Fibroblast of the aortic adventitia (primary cell): ENCODE measurements around the gene KRTDAP. TPM values are rescaled to one million over a fixed set of nuclear protein-coding genes. Genes with fewer than 3 reads are reported as not detected.

Experiments used
- DNase-seq: peaks from one replicate; pipeline ENCODE4 v3.0.0-alpha.2; 2010; ENCODE audit warnings: low read depth
- H3K4me3 ChIP-seq: 2 replicates; pipeline ENCODE4 v1.5.1; 2011; ENCODE audit warnings: low read depth, mild to moderate bottlenecking, control low read depth, low read length, moderate library complexity
- CTCF ChIP-seq: IDR thresholded peaks from 2 replicates; pipeline ENCODE4 v1.5.1; 2011; ENCODE audit warnings: mild to moderate bottlenecking, low read length, control low read depth, inconsistent platforms; ENCODE audit not compliant: insufficient read depth
- total RNA-seq: library from RNA; depleted of rRNA; stranded (reverse); fragments of >200 nt; gene quantifications from 2 replicates; pipeline ENCODE4 v1.2.3, GENCODE V29; 2012; ENCODE audit warnings: low replicate concordance

KRTDAP gene
- total RNA-seq, 1 donor = not detected

DNA sequence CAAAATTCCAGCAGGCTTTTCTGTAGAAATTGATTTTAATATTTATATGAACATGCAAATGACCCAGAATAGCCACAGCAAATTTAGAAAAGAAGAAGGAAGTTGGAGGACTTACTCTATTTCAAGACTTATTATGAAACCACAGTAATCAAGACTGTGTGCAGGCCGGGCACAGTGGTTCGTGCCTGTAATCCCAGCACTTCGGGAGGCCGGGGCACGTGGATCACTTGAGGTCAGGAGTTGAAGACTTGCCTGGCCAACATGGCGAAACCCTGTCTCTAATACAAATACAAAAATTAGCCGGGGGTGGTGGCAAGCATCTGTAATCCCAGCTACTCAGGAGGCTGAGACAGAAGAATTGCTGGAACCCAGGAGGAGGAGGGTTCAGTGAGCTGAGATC lies 48.2 kb downstream of the KRTDAP start:
- H3K4me3 ChIP-seq = no peak overlapping the region
- DNase-seq = no peak
- TF ChIP-seq CTCF = no peak

- H3K4me3 ChIP-seq = no peak overlapping the region
- DNase-seq = no peak
- TF ChIP-seq CTCF = no peak
Measured at GRCh38 chr19:35439921-35440320, 50.3 kb downstream of the KRTDAP start.

DNA sequence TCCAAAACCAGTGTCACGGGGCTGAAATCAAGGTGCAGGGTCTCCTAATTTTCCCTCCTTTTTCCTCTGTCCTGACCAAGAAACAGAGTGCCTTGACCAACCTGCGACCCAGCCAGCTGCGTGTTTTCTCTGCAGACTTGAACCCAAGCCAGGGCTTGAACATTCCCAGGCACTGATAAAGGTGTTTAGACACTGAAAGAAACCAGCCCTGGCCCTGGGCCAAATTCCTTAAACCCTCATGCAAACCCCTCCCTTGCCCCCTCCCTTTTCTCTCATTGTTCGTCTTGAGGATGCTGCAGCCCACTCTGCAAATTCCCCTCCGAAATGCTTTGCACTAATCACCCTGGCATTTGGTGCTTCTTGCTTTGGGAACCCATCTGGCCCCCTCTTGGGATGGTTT lies 51.7 kb downstream of the KRTDAP start:
- DNase-seq = peak; percentile 36
- TF ChIP-seq CTCF = no peak

GRCh38 chr19:35438096-35438495 lies 52.2 kb downstream of the KRTDAP start:
- H3K4me3 ChIP-seq = no peak overlapping the region
- DNase-seq = no peak
- TF ChIP-seq CTCF = no peak

More for the DNA sequence above, 51.7 kb downstream of the KRTDAP start:
- no peak overlapping the region for H3K4me3 ChIP-seq

DNA sequence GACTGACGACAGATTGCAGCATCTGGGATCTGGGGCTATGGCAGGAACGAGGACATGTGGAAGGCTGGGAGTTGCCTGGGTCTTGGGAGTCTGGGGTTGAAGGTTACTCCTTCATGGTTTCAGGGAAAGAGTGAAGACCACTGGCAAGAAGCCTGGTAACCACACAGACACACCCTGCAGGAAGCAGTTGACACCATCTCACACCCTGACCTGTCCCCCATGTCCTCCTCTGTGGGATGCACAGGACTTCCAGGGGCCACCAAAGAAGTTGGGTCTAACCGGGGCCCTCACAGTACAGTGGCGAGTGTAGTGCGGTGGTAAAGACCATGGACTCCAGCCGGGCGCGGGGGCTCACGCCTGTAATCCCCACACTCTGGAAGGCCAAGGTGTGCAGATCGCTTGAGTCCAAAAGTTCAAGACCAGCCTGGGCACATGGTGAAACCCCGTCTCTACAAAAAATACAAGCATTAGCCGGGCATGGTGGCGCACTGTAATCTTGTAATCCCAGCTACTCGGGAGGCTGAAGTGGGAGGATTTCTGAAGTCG lies 52.8 kb downstream of the KRTDAP start:
- no peak for TF ChIP-seq CTCF
- DNase-seq = no peak
- no peak overlapping the region for H3K4me3 ChIP-seq

Other genes with a start within 250 kb of the KRTDAP start
- gene LSR, start 241.5 kb downstream of the KRTDAP start, total RNA-seq = 0.54 TPM in 1 of 2 replicates, not detected in the other
- 51.6 and 72.9 TPM in 2 replicates for gene USF2, start 221.5 kb downstream of the KRTDAP start, total RNA-seq
- not detected in 2 replicates for gene HAMP, start 207.9 kb downstream of the KRTDAP start, total RNA-seq
- gene MAG, start 198.3 kb downstream of the KRTDAP start, total RNA-seq = not detected in 2 replicates
- not detected in 2 replicates for gene CD22, start 161.3 kb downstream of the KRTDAP start, total RNA-seq
- gene FFAR1, start 142.6 kb downstream of the KRTDAP start, total RNA-seq = not detected in 2 replicates
- gene FFAR3, start 132.0 kb downstream of the KRTDAP start, total RNA-seq = not detected in 2 replicates
- not detected in 2 replicates for gene GPR42, start 119.4 kb downstream of the KRTDAP start, total RNA-seq
- gene FFAR2, start 42.2 kb downstream of the KRTDAP start, total RNA-seq = not detected in 2 replicates
- gene DMKN, start 23.2 kb upstream of the KRTDAP start, total RNA-seq = 11.4 and 63.0 TPM in 2 replicates
- gene SBSN, start 37.8 kb upstream of the KRTDAP start, total RNA-seq = 4.1 and 13.2 TPM in 2 replicates
- gene GAPDHS, start 43.0 kb upstream of the KRTDAP start, total RNA-seq = not detected in 2 replicates
- gene TMEM147, start 55.2 kb upstream of the KRTDAP start, total RNA-seq = 25.0 and 63.7 TPM in 2 replicates
- not detected in 2 replicates for gene ATP4A, start 73.2 kb upstream of the KRTDAP start, total RNA-seq
- gene PMIS2, start 95.7 kb upstream of the KRTDAP start, total RNA-seq = not detected in 2 replicates
- 5.7 and 9.9 TPM in 2 replicates for gene HAUS5, start 122.3 kb upstream of the KRTDAP start, total RNA-seq
- 43.0 and 65.2 TPM in 2 replicates for gene RBM42, start 138.6 kb upstream of the KRTDAP start, total RNA-seq
- 0.81 and 1.6 TPM in 2 replicates for gene ETV2, start 151.3 kb upstream of the KRTDAP start, total RNA-seq
- 104 and 327 TPM in 2 replicates for gene COX6B1, start 157.9 kb upstream of the KRTDAP start, total RNA-seq
- gene UPK1A, start 176.1 kb upstream of the KRTDAP start, total RNA-seq = not detected in 2 replicates
- not detected in 2 replicates for gene ZBTB32, start 214.1 kb upstream of the KRTDAP start, total RNA-seq
- gene KMT2B, start 227.5 kb upstream of the KRTDAP start, total RNA-seq = 6.8 and 14.9 TPM in 2 replicates